SK-N-SH (cell line): Measurements from ENCODE around the gene SLC35A5. TPM values are rescaled to one million over a fixed set of nuclear protein-coding genes. Genes with fewer than 3 reads are reported as not detected.

Experiments used
- CTCF ChIA-PET: fragments of 300-600, 350-600 bp; formaldehyde crosslinking; extraction: SDS; loops from one replicate; lab custom pipeline; 2021; lab: Yijun Ruan, JAX
- POLR2A ChIA-PET: fragments of 350-600 bp; sonication (Branson Sonifier 250); formaldehyde crosslinking; extraction: SDS; loops from one replicate; lab custom pipeline; 2020; ENCODE audit warnings: antibody characterized with exemption, inconsistent platforms; lab: Yijun Ruan, JAX
- DNase-seq: peaks from one replicate; pipeline ENCODE4 v3.0.0; 2012
- H2AFZ ChIP-seq: fragments of 200-600 bp; sonication (generic); 2 replicates; pipeline ENCODE4 v1.8.1; 2016; ENCODE audit warnings: antibody characterized with exemption, mild to moderate bottlenecking, low read depth
- H3F3A ChIP-seq: fragments of 200-600 bp; sonication (generic); replicated peaks from 2 replicates; pipeline ENCODE3; 2016; ENCODE audit warnings: antibody characterized with exemption, mild to moderate bottlenecking; ENCODE audit not compliant: insufficient read depth
- H3K27ac ChIP-seq, 2 experiments: fragments of 200-500 bp in 1 of 2; fragments of 200-600 bp in 1 of 2; sonication (Bioruptor generic) in 1 of 2; sonication (generic), shearing (Covaris generic) in 1 of 2; 2 replicates each; pipeline versions ENCODE4 v1.5.1 to v1.6.1; 2014 to 2016; ENCODE audit warnings: low read depth in 2 of 2, inconsistent platforms in 1 of 2, low read length in 1 of 2, mild to moderate bottlenecking in 1 of 2, mixed read lengths in 1 of 2
- H3K27me3 ChIP-seq: fragments of 200-600 bp; sonication (generic), shearing (Covaris generic); 2 replicates; pipeline ENCODE4 v1.6.1; 2016; ENCODE audit warnings: mixed run types; ENCODE audit not compliant: insufficient read depth
- H3K36me3 ChIP-seq, 2 experiments: fragments of 200-500 bp in 1 of 2; fragments of 200-600 bp in 1 of 2; sonication (Bioruptor generic) in 1 of 2; sonication (generic) in 1 of 2; replicated peaks in 1 of 2; 2 replicates each; pipeline versions ENCODE3 to v1.5.1; 2014 to 2016; ENCODE audit warnings: low read length in 1 of 2, mild to moderate bottlenecking in 1 of 2; ENCODE audit not compliant: insufficient read depth in 2 of 2, control insufficient read depth in 1 of 2
- H3K4me1 ChIP-seq, 2 experiments: fragments of 200-500 bp in 1 of 2; fragments of 200-600 bp in 1 of 2; sonication (Bioruptor generic) in 1 of 2; sonication (generic), shearing (Covaris generic) in 1 of 2; 2 replicates each; pipeline versions ENCODE4 v1.5.1 to v1.6.1; 2014 to 2016; ENCODE audit warnings: low read depth in 1 of 2, low read length in 1 of 2, mixed run types in 1 of 2; ENCODE audit not compliant: insufficient read depth in 2 of 2, control insufficient read depth in 1 of 2
- H3K4me2 ChIP-seq: fragments of 200-600 bp; sonication (generic), shearing (Covaris generic); 2 replicates; pipeline ENCODE4 v1.6.1; 2017; ENCODE audit warnings: mixed run types
- H3K4me3 ChIP-seq, 2 experiments: fragments of 200-500 bp in 1 of 2; fragments of 200-600 bp in 1 of 2; sonication (Bioruptor generic) in 1 of 2; sonication (generic), shearing (Covaris generic) in 1 of 2; 2 replicates each; pipeline versions ENCODE4 v1.5.1 to v1.8.1; 2014 to 2016; ENCODE audit warnings: low read depth in 2 of 2, inconsistent platforms in 1 of 2, low read length in 1 of 2, mild to moderate bottlenecking in 1 of 2, mixed read lengths in 1 of 2, moderate library complexity in 1 of 2
- H3K79me2 ChIP-seq: fragments of 200-600 bp; sonication (generic); 2 replicates; pipeline ENCODE4 v1.8.1; 2017; ENCODE audit warnings: mild to moderate bottlenecking; ENCODE audit not compliant: insufficient read depth
- H3K9ac ChIP-seq: fragments of 200-600 bp; sonication (generic); 2 replicates; pipeline ENCODE4 v1.6.1; 2017; ENCODE audit warnings: mixed run types
- H3K9me2 ChIP-seq: fragments of 200-600 bp; sonication (generic); 2 replicates; pipeline ENCODE4 v1.6.1; 2017; ENCODE audit warnings: mixed run types
- H3K9me3 ChIP-seq: fragments of 200-600 bp; sonication (generic); 2 replicates; pipeline ENCODE4 v1.6.1; 2017; ENCODE audit warnings: mixed run types, mild to moderate bottlenecking, moderate library complexity
- H4K20me1 ChIP-seq: fragments of 200-600 bp; sonication (generic); 2 replicates; pipeline ENCODE4 v1.6.1; 2017; ENCODE audit warnings: mild to moderate bottlenecking, mixed run types; ENCODE audit not compliant: insufficient read depth
- CTCF ChIP-seq: fragments of 200-600 bp; sonication (generic); IDR thresholded peaks from 2 replicates; pipeline ENCODE4 v1.6.1; 2017; ENCODE audit warnings: antibody characterized with exemption, mild to moderate bottlenecking, moderate library complexity
- ELF1 ChIP-seq: IDR thresholded peaks from 2 replicates; pipeline ENCODE4 v1.4.0; 2012
- EP300 ChIP-seq, 2 experiments: IDR thresholded peaks; 2 replicates each; pipeline versions ENCODE4 v1.4.0 to v1.6.1; 2012; ENCODE audit warnings: borderline replicate concordance in 1 of 2, low read depth in 1 of 2, low read length in 1 of 2
- FOSL2 ChIP-seq: IDR thresholded peaks from 2 replicates; pipeline ENCODE4 v1.4.0; 2012; ENCODE audit warnings: low read depth, mild to moderate bottlenecking, moderate library complexity, borderline replicate concordance
- FOXJ3 ChIP-seq: sonication (generic); formaldehyde crosslinking; IDR thresholded peaks from 2 replicates; pipeline ENCODE4 v1.5.1; 2020; ENCODE audit warnings: mild to moderate bottlenecking, missing genetic modification reagents
- FOXM1 ChIP-seq: IDR thresholded peaks from 2 replicates; pipeline ENCODE4 v1.4.0; 2012; ENCODE audit warnings: low read depth, mild to moderate bottlenecking
- GATA2 ChIP-seq: sonication (generic); formaldehyde crosslinking; IDR thresholded peaks from 2 replicates; pipeline ENCODE4 v1.5.0; 2020; ENCODE audit warnings: mild to moderate bottlenecking, missing genetic modification reagents
- MEF2A ChIP-seq: IDR thresholded peaks from 2 replicates; pipeline ENCODE4 v1.4.0; 2012; ENCODE audit warnings: low read depth, borderline replicate concordance
- NRF1 ChIP-seq: IDR thresholded peaks from 2 replicates; pipeline ENCODE4 v1.6.1; 2012; ENCODE audit warnings: low read depth, mild to moderate bottlenecking, low read length
- PBX3 ChIP-seq: IDR thresholded peaks from 2 replicates; pipeline ENCODE4; 2012
- POLR2AphosphoS5 ChIP-seq: IDR thresholded peaks from 2 replicates; pipeline ENCODE4 v1.6.1; 2012; ENCODE audit warnings: low read depth, low read length
- RAD21 ChIP-seq: IDR thresholded peaks from 2 replicates; pipeline ENCODE4 v1.6.1; 2012; ENCODE audit warnings: mild to moderate bottlenecking, low read length
- RXRA ChIP-seq: IDR thresholded peaks from 2 replicates; pipeline ENCODE4 v1.4.0; 2012; ENCODE audit warnings: low read depth, mild to moderate bottlenecking, borderline replicate concordance
- SIN3A ChIP-seq: IDR thresholded peaks from 2 replicates; pipeline ENCODE4 v1.6.1; 2012; ENCODE audit warnings: low read depth, mild to moderate bottlenecking, low read length, moderate library complexity, borderline replicate concordance
- SMC3 ChIP-seq: IDR thresholded peaks from 2 replicates; pipeline ENCODE4 v1.6.1; 2012; ENCODE audit warnings: low read depth, low read length, improper control_type of control experiment
- TAF1 ChIP-seq: IDR thresholded peaks from 2 replicates; pipeline ENCODE4 v1.6.1; 2012; ENCODE audit warnings: low read depth, mild to moderate bottlenecking, low read length, moderate library complexity, borderline replicate concordance
- USF1 ChIP-seq: IDR thresholded peaks from 2 replicates; pipeline ENCODE4 v1.4.0; 2012; ENCODE audit warnings: low read depth, borderline replicate concordance
- ZBTB33 ChIP-seq: IDR thresholded peaks from 2 replicates; pipeline ENCODE4 v1.4.0; 2012; ENCODE audit warnings: low read depth, borderline replicate concordance
- WGBS: methylation state at CpG from one replicate; pipeline ENCODE4 v1.1.6; 2017; ENCODE audit warnings: low lambda C conversion rate; 5-methylcytosine and 5-hydroxymethylcytosine counted together
- polyA plus RNA-seq, 3 experiments: library from polyadenylated mRNA; depleted of rRNA; stranded (reverse); fragments of >200 nt; gene quantifications; 2 replicates each; pipeline ENCODE4 v1.2.3, GENCODE V29; 2012

Gene SLC35A5
- polyA plus RNA-seq, 1 of the 3 experiments (the other 2 are of a cell fraction), result 16.0 TPM

- H3K9ac ChIP-seq, result no peak overlapping the region
Measured at GRCh38 chr3:112627419-112627818, 65.6 kb downstream of the SLC35A5 start.

GRCh38 chr3:112627919-112628466 lies 66.1 kb downstream of the SLC35A5 start:
- TF ChIP-seq RAD21 (no peak), FOXM1 (no peak), ELF1 (no peak), FOXJ3 (CRISPR knock-in tag) (no peak), NRF1 (no peak), CTCF (no peak), ZBTB33 (no peak), SIN3A (no peak), RXRA (no peak), EP300 (IDR thresholded peaks at IDR 0.05; ENCODE audit: borderline replicate concordance in 1 of 2, low read depth in 1 of 2, low read length in 1 of 2) (no peak), SMC3 (no peak), MEF2A (no peak), GATA2 (CRISPR knock-in tag) (no peak), PBX3 (no peak), USF1 (no peak)

More at GRCh38 chr3:112627419-112627818, 65.6 kb downstream of the SLC35A5 start:
- no peak for TF ChIP-seq POLR2AphosphoS5
- no peak for TF ChIP-seq FOSL2
- TF ChIP-seq TAF1, result no peak
- TF ChIP-seq, all 33 proteins: peak for 0
- no peak overlapping the region for H3K4me3 ChIP-seq
- H3K9me2 ChIP-seq, result no peaks in the 10 kb centered on the region
- POLR2A ChIA-PET, result no interaction called here
- no peaks in the 10 kb centered on the region for H3K9me3 ChIP-seq
- peaks cover 86% of the 10 kb centered on the region for H3K79me2 ChIP-seq
- H4K20me1 ChIP-seq, result no peaks in the 10 kb centered on the region
- H3K27me3 ChIP-seq, result no peaks in the 10 kb centered on the region
- no peak overlapping the region for H2AFZ ChIP-seq
- CTCF ChIA-PET, result interaction anchor here (1.0 to 1.6 kb wide), 3 partner anchors 45 to 352 kb away, joined by 3 read pairs; no protein-coding TSS in a partner anchor
- WGBS, result 93% methylated on average over 4 of the region's 4 CpGs
- no peak overlapping the region for H3K4me2 ChIP-seq
- H3K27ac ChIP-seq, result no peak overlapping the region
- peaks cover 2 to 28% of the 10 kb centered on the region in 2 experiments; a peak in 2 of 4 replicates for H3K4me1 ChIP-seq
- peaks cover 44 to 65% of the 10 kb centered on the region in 2 experiments for H3K36me3 ChIP-seq
- DNase-seq, result no peak
- peaks cover 26% of the 10 kb centered on the region for H3F3A ChIP-seq

More at GRCh38 chr3:112627919-112628466, 66.1 kb downstream of the SLC35A5 start:
- CTCF ChIA-PET, result interaction anchor here (1.0 to 1.6 kb wide), 4 partner anchors 8 to 351 kb away, joined by 3 to 5 read pairs (median 3); no protein-coding TSS in a partner anchor
- Histone ChIP-seq H3K4me3 (no peak overlapping the region), H3K9me2 (no peaks in the 10 kb centered on the region), H3K79me2 (peaks cover 87% of the 10 kb centered on the region), H3K9ac (no peak overlapping the region), H4K20me1 (no peaks in the 10 kb centered on the region), H3K4me1 (peaks cover 6 to 33% of the 10 kb centered on the region in 2 experiments; a peak in 3 of 4 replicates), H3K27ac (no peak overlapping the region), H3K9me3 (no peaks in the 10 kb centered on the region), H3K27me3 (no peaks in the 10 kb centered on the region), H2AFZ (no peak overlapping the region), H3F3A (peaks cover 26% of the 10 kb centered on the region), H3K4me2 (no peak overlapping the region), H3K36me3 (peaks cover 44 to 63% of the 10 kb centered on the region in 2 experiments)
- DNase-seq, result no peak
- POLR2A ChIA-PET, result no interaction called here
- 85% methylated on average over 1 of the region's 1 CpG for WGBS
